Activated T-helper 9 cell treated with anti-CD3 and anti-CD28 coated beads, Interleukin-2, amount 50 U/mL, for 16 hours (primary cell): ENCODE data around the gene MCTP2.

Experiments
- DNase-seq: peaks from one replicate; pipeline ENCODE4 v3.0.0-alpha.2; 2020; ENCODE audit warnings: low read depth

Gene MCTP2

GRCh38 chr15:94398001-94398400 is 166.6 kb downstream of the MCTP2 start:
- no peak for DNase-seq

GRCh38 chr15:94400526-94401298 is 169.4 kb downstream of the MCTP2 start:
- DNase-seq = no peak

DNA sequence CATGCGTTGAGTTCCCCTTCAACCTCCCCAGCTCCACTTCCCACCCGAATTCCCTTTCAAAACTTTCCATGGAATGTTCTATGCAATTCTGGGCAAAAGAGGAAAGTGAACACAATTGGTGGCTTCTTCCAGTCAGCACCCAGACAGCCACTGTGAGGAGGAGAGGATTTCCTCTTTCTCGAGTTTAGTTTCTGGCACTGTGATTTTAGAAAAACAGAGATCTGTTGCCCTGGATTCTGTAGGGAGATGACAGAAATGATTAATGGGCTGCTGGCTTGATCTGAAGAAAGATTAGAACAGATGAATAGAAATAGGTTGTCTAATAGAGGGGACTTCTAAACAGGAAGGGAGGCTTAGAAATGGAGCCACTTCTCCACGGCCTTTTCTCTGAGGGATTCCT is 172.0 kb downstream of the MCTP2 start:
- DNase-seq = no peak

DNA sequence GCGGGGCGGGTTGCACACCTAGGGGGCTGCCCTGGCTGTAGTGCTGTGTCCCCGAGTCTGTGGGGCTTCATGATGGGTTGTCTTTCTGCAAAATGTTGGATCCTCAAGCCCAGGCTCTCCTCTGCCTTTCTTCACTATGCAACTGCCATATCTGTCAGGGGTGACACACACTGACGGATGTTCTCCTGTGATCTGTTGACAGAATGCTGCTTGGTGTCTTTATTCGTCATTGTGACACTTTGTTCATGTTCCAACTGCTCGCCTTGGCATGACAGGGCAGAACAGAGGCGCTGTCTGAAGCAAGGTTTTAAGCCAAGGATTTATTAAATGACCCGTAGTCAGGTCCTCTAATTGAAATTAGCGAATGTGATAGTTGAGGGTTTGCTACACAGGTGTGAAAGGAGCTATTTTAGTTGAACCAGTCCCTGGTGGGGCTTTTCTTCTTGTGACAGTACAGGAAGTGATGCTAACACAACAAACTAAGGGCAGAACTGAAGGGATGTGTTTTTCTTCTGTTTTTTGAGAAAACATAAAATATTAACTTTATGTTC is 173.4 kb downstream of the MCTP2 start:
- DNase-seq = no peak

DNA sequence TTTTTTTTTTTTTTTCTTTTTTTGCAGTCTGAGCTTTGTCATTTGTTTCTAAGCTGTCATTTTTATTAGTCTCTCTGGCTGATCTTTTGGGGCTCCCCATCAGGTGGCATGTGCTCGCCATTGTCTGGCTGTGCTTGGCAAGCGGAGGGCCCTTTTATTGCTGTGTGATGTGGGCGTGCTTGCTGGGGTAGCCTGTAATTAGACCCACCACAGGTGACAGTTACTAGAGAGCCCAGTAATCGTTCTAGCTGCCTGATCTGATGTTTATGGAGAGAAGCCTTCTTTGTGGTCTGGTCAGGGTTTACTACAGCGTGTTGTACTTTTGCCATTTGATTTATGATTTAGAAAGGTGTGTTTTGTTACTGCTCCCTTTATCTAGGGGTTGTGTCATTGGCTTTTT is 179.9 kb downstream of the MCTP2 start:
- DNase-seq = no peak

GRCh38 chr15:94411846-94412245 is 180.5 kb downstream of the MCTP2 start:
- DNase-seq = no peak

DNA sequence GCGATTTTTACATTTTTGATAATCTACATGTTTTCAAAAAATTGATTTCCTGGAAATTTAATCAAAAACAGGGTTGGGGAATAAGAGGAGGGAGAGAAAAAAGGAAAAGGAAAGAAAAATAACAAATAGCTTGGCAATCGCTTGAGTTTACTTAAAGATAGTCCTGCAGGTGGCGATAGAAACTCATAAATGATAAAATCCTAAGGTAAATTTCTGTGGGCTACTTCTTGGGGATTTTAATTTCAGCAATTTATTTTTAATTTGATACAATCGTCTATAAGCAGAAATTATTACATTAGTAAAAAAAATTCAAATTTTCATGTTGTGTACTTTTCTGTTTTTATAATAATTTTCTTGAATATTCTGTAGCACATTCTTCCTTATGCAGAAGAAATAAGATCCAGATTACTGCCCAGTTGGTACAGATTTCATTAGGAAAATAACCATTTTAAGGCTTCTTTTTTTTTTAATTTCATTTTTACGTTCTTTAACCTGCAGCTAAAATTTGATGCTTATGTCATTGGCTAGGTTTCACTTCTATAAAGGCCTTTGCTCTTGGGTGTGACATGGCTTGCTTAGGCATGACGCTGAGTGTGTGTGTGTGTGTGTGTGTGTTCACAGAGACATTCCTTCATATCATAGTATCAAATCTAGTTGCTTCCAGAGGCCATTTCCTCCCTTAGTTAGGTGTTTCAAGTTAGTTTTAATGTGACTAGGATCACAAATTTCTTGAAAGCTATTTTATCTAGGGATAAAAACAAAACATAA is 181.8 kb downstream of the MCTP2 start:
- no peak for DNase-seq

GRCh38 chr15:94414916-94415315 is 183.6 kb downstream of the MCTP2 start:
- no peak for DNase-seq

DNA sequence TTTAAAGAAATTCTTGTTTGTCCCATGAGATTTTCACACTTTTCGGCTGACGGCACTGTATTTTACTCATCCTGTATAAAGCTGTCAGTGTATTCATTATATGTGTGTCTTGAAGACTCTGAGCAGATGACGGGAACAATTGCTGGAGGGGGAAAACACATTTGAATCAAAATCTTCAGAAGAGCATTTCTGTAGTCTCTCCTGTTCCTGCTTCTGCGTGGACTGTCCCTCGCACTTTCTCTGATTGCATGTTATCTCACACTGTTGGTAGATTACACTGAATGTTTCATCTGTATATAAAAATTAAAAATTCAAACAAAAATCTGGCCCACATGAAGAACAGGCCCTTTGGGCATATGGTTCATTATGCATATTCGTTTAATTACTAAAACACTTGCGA is 184.9 kb downstream of the MCTP2 start:
- no peak for DNase-seq

- no peak for DNase-seq
Observed at GRCh38 chr15:94416820-94417219, 185.5 kb downstream of the MCTP2 start.

GRCh38 chr15:94417501-94418293 is 186.3 kb downstream of the MCTP2 start:
- DNase-seq = no peak

DNA sequence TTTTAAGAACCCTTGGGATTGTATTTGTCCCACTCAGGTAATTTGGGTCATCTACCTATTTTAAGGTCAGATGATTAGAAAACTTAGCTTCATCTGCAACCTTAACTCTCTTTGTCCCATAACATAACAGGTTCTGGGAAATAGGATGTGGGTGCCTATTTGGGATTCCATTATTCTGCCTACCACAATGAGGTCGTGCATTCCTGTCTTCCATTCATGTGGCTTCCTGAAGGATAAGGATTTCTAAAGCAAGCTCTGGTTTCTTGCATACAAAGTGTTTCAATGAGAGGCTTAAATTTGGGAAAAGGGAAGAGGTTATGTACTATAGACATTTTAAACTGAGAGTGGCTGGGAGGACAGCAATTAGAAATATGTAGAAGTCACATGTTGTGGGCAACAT is 190.3 kb downstream of the MCTP2 start:
- DNase-seq = no peak

GRCh38 chr15:94432279-94432678 is 200.9 kb downstream of the MCTP2 start:
- DNase-seq = no peak

- DNase-seq = no peak
Observed at GRCh38 chr15:94439158-94439557, 207.8 kb downstream of the MCTP2 start.

DNA sequence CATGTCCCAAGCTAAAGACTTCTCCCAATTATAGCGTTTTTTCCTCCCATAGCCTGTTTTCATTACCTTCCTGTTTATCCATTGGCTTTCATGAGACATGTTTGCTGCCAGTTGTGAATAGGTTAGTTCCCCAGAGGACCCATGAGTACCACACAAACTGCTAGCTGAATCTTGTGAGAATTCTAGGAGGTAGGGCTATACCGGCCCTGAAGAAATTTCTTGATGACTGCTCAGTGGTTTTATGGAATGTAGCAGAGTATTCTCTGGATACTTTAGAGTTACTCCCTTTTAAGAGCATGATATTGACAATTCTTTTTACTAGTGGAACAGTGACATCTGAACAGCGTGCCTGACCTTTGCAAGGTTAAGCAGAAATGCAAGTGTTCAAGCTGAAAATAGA is 210.4 kb downstream of the MCTP2 start:
- DNase-seq = no peak

GRCh38 chr15:94442480-94442879 is 211.1 kb downstream of the MCTP2 start:
- DNase-seq = no peak

GRCh38 chr15:94443186-94443585 is 211.8 kb downstream of the MCTP2 start:
- no peak for DNase-seq

DNA sequence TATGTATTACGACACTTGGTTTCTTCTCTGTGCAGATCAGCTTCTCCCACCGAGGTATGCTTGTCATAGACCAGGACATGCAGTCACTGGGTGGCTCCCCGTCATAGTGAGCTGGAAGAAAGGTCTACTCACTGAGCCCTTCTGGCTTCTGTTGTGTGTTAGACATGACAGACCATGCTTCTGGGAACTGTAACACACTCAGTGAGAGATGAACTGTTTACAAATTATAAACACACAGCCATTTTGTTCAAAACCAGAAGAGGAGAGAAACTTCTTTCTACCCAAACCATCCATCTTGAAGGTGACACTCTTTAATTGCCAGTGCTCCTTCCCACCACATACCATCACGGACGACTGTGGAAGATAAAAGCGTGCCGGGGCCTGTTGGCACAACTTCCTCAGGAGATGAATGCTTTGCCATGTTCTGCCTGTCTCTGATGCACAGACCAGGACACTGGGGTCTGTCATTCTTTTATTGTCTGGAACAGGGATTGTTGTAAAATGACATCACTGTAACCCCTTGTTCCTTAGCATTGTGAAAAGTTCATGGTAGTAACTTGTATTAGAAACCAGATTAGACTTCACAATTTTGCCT is 214.3 kb downstream of the MCTP2 start:
- DNase-seq = no peak

DNA sequence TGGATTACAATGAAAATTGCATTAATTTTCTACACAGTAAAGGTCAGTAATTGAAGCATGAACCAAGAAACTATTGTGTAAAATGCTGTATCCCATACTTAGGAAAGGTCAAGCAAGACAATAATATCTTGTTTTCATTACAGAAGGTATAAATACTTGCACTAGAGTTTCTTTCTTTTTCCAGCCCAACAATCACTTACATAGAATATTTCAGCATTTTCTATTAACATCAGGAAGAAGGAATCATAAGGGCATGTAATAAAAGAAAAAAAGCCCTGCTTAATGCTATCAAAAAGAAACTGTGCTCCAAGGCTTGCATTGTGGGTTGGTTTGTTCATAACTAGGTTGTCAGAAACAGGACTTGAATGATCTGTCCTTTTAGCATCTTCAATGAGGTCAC is 215.1 kb downstream of the MCTP2 start:
- no peak for DNase-seq

DNA sequence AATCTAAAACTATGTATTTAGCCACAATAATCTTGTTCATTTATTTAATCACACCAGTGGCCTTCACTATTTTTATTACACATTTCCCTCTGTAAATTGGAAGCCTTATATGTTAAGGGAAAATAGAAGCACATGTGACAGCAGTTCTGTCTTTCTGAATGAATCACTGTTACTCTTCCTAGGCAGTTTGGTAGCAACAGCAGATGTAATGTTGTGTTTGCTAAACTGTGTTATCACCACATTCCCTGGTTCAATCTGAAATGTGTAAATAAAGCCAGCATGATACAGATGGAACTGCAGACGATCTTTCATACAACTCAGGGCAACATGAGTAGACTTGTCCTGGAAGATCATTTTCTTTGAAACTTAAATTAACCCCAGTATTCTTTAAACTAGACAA is 220.1 kb downstream of the MCTP2 start:
- DNase-seq = no peak

DNA sequence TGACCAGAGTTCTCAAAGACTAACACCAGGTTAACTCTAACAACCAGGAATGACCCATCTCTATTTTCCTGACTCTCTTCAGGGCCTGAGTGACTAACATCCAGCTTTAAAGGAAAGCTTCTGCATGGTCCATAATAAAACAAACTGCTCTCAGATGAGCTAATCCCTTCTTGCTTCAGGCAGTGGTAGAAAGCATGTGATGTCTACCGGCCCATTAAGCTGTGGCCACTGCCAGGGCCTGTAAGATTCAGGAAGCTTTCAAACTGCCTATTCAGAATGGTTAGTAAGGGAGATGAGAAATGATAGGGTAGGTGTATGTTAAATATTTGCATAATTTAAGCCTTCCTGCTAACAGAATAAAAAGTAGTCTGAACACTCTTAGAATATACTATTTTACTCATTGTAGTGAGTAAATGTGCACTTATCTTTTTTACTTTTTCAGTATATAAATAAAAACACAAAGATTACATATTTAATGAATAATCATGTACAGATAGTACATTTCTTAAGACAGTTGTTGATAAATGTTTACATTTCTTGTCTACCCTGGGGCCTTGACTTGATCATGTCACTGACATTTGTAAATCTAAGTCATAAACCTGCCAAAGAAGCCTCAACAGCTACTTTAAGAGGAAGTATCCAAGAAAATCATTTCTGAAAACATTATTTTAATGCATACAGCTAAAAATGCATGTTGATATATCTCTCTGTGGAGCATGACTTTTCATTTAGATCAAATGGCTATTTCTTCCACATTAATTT is 222.0 kb downstream of the MCTP2 start:
- no peak for DNase-seq
